ENCODE results near the gene MUC5B.
"Not testable (repeated sequence)": the region's sequence is repeated elsewhere in the genome, so short reads cannot be mapped to it uniquely, and the experiment has no call there.

DNA sequence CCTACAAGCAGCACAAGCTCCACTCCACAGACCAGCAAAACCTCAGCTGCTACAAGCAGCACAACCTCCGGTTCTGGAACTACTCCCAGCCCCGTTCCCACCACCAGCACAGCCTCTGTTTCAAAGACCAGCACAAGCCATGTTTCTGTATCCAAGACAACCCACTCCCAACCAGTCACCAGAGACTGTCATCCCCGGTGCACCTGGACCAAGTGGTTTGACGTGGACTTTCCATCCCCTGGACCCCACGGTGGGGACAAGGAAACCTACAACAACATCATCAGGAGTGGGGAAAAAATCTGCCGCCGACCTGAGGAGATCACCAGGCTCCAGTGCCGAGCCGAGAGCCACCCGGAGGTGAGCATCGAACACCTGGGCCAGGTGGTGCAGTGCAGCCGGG lies 33.0 kb upstream of the MUC5B start:
- TF ChIP-seq EZH2 (IDR thresholded peaks at IDR 0.05; ENCODE audit: borderline replicate concordance, low read length), result not testable (repeated sequence)
- TF ChIP-seq, protein P1, sequence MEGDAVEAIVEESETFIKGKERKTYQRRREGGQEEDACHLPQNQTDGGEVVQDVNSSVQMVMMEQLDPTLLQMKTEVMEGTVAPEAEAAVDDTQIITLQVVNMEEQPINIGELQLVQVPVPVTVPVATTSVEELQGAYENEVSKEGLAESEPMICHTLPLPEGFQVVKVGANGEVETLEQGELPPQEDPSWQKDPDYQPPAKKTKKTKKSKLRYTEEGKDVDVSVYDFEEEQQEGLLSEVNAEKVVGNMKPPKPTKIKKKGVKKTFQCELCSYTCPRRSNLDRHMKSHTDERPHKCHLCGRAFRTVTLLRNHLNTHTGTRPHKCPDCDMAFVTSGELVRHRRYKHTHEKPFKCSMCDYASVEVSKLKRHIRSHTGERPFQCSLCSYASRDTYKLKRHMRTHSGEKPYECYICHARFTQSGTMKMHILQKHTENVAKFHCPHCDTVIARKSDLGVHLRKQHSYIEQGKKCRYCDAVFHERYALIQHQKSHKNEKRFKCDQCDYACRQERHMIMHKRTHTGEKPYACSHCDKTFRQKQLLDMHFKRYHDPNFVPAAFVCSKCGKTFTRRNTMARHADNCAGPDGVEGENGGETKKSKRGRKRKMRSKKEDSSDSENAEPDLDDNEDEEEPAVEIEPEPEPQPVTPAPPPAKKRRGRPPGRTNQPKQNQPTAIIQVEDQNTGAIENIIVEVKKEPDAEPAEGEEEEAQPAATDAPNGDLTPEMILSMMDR (IDR thresholded peaks at IDR 0.05; ENCODE audit: low read length), result not testable (repeated sequence)

Data from OCI-LY1 (cell line).